HG02981 (cell line): ENCODE results near the gene RALGPS2.
"Not testable (repeated sequence)": the region's sequence is repeated elsewhere in the genome, so short reads cannot be mapped to it uniquely, and the experiment has no call there.

ENCODE experiments used
- ATAC-seq: cut with Tn5 transposase; IDR thresholded peaks from one replicate; pipeline ENCODE4 v1.9.1; 2021; ENCODE audit warnings: mild to moderate bottlenecking, moderate library complexity; ENCODE audit not compliant: unreplicated experiment

RALGPS2 gene

DNA sequence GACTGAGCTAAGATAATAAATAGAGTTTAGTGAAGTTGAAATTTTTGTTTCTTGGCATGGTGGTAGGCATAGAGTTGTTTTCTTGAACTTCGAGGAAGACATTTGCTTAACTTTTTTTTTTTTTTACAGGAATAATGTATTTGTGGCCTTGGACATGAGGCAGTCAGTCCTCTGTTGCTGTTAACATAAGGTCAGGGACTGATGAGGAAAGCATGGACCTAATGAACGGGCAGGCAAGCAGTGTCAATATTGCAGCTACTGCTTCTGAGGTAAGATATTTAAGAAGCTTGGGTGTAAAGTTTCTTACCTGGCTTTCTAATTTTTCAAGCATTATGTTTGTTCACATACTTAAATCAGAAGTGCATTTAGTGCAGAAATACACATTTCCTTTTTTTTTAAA is 51.5 kb downstream of the RALGPS2 start:
- ATAC-seq: no peak

DNA sequence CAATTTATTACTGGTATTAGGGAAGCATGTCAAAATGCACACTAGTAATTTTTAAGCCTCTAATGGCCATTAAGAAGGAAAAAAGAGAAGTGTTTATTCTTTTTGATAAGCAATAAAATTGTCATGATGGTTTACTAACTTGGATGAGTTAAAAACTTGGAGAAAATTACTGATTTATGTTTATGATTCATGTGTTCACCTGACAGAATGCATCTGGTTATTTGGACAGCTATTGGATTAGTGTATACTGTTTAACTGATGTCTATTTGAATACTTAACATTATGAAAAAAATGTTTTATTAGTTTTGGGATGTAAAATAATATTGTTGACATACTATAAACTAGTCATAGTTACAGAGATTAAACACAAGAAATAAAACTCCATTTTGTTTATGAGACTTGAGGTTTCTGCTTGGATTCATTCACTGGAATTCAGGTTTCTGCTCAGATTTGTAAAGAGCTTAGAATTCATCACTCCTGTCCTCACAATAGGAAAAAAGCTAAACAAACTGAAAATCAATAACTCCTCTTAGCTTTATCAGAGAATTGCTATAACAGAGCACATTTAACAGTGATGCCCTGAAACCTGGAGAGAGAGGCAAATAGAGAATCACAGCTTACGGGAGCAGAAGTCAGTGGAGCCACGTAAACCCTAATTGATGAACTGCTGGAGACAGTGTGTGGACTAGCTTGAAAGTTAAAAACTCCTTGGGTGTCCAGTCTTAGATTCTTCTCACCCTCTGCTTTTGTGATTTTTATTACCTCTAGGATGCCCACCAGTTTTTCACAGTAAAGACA is 56.7 kb downstream of the RALGPS2 start:
- no peak for ATAC-seq

GRCh38 chr1:178784131-178784536 is 59.1 kb downstream of the RALGPS2 start:
- no peak for ATAC-seq

DNA sequence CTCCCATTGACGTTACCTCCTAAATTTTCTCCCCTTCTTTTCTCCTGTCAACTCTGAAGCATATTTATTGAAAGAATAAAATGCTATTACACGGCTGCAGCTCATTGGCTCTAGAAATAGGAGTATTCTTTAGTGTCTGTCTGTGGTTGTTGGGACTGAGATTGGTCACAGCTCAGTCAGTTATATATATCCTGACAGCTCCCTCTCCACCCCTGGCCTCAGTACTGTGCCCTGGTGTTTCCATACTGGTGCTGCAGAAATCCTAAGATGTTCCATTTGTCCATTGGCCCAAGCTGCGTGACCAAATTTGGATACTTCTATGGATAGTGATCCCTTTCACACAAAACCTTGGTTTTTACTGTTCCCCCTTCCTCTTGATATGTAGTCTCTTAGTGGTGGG is 67.3 kb downstream of the RALGPS2 start:
- ATAC-seq: no peak

- ATAC-seq: no peak
These were observed 71.0 kb downstream of the RALGPS2 start for GRCh38 chr1:178796013-178796412.

GRCh38 chr1:178797590-178797989 is 72.5 kb downstream of the RALGPS2 start:
- no peak for ATAC-seq

DNA sequence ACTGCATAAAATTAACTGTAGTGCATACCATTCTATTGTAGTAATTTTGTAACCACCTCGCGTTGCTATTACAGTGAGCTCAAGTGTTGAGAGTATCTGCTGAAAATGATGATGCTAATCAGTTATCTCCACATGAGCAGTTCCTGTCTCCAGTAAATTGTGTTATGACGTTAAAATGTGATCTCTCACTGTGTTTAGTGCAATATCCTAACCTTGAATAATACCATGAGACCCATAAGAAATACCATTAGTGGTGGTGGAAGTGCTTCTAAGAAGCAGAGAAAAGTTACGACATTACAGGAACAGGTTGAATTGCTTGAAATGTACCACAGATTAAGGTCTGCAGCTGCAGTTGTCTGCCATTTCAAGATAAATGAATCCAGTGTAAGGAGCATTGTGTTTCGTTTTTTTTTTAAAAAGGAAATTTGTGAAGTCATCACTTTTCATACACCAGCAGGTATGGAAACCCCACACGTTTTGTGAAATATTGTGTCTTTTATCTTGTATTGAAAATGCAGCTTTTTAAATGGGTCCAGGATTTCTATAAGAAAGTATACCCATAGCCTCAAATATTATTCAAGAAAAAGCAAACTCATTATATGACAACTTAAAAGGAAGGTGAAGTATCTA is 73.3 kb downstream of the RALGPS2 start:
- ATAC-seq: no peak

DNA sequence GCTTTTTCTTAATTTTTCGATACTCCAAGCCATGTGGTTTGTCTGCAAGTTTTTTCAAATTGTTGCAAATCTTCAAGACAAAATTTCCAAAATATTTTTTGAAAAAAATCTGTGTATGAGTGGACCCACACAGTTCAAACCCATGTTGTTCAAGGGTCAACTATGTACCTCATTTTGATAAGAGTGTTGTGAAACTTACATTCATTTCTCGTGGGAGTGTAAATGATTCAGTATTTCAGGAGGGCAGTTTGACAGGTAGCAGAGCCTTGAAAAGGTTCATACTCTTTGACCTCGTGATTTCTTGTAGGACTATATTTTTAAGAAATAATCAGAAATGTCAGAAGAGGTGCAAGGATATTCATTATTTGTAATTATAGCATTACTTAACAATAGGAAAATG is 77.8 kb downstream of the RALGPS2 start:
- no peak for ATAC-seq

GRCh38 chr1:178806665-178807300 is 81.7 kb downstream of the RALGPS2 start:
- ATAC-seq: no peak

DNA sequence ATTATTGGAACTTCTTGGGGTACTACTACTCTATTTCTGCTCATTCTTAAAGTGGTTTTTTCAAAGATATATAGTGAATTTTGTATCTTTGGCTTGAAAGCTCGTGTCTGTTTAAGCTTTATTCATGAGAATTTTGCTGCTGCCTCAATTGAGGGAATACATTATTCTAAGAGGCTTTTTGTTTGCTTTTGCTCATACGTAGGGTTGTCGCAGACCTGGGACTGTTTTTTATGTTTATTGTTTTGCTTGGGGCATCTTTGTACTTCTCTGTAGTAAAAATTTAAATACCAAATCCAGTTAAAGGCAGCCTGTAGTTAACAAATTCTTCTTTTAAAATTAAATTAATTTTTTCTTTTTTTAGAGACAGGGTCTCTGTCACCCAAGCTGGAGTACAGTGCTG is 83.5 kb downstream of the RALGPS2 start:
- no peak for ATAC-seq

DNA sequence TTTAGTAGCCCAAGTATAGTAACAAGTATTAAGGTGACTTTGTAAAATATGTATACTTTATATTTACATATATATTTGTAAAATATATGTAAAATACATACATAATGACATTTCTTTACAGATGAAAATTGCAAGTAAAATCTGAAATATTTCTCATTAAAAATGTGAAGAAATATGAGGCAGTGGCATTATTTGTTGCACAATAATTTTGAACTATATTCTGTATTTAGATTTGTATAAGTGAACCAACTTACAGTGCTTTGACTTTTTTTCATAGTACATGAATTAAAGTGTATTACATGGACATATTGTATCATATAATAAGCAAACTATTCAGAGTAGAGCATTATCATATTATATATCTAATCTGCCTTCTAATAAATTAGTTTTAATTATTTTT is 85.5 kb downstream of the RALGPS2 start:
- ATAC-seq: no peak

DNA sequence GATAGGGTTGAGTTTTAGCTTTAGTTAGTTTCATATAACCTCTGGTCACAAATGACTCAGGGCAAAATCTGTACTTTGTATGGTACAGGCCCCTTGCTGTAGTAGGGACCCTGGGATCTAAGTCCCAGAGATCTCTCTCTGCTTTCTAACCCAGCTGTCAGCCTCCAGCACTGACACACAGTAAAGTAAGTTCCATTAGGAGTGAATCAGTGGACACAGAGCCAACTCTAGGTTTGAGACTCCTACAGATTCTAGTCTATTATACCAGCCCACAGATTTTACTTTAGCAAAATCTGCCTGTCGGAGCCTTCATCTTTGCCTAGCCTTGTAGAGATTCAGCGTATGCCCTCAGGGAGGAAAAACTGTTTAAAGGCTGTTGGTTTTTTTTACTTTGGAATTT is 93.4 kb downstream of the RALGPS2 start:
- ATAC-seq: no peak

DNA sequence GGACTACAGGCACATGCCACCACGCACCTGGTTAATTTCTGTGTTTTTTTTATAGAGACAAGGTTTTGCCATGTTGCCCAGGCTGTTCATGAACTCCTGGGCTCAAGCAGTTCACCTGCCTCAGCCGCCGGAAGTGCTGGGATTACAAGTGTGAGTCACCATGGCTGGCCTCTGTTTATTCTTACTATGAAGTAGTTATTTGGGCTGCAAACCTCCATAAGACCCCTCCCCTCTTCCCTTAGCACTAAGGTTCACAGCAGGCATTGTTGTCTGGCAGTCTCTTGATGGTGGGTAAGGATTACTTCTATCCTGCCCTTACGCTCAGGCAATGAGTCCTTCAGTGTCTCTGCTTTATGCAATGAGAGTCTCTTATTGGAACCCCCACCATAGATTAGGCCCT is 94.1 kb downstream of the RALGPS2 start:
- ATAC-seq: no peak

- ATAC-seq: no peak
These were observed 96.3 kb downstream of the RALGPS2 start for GRCh38 chr1:178821134-178821866.

DNA sequence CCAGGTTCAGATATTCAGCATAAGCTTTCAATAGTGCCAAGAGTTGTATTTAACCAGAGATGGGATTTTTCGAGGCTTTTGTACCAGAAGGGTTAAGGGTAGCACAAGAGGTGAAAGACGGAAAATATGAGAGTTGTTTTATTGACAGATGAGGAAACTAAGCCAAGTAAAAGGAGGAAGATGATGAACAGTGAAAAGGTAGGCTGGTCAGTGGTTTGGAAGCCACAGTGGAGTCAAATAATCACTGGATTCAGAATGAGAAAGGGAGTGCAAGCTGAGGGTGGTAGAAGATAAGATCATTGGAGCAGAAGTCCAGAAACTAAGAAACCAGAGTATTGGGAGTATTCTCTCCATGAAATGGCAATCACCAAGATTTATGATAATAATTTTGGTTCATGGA is 100.1 kb downstream of the RALGPS2 start:
- no peak for ATAC-seq

- no peak for ATAC-seq
These were observed 119.4 kb downstream of the RALGPS2 start for GRCh38 chr1:178844436-178844835.

- no peak for ATAC-seq
These were observed 121.3 kb downstream of the RALGPS2 start for GRCh38 chr1:178846306-178846705.

DNA sequence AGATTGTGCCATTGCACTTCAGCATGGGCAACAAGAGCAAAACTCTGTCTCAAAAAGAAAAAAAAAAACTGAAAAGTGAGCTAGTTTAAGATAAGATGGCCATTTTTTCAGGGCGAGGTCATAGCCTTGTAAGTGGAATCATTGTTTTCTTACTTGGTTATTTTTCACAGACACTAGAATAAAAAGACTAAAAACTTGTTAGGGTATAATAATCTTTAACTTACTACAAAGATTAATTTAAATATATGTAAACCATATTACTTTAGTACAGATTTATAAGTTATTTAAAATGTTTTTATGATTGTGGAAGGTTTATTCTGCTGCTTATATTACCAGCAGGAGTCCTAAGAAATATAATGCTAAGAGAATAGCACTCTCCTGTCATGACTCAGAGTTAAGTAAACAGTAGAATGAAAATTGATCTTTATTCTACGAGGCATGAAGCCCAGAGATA is 122.4 kb downstream of the RALGPS2 start:
- ATAC-seq: no peak

GRCh38 chr1:178847919-178848318 is 122.9 kb downstream of the RALGPS2 start:
- ATAC-seq: not testable (repeated sequence)

DNA sequence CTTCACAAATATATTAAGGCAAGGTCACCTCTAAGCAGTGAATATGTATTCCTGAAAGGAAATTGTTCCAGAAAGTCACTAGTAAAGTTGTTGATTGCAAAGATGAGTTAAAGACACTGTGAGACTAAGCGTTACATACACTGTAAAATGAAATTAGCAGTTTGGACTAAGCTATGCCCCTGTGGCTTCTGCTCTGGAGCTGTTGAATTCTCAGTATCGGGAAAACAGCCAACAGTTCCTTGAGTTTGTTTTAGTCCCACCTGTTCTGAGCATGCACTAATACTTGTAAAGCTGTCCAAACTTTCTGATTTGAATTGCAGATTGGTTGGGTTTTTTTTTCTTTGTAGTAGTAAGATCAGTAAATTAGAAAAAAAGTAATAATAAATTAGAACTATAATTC is 124.9 kb downstream of the RALGPS2 start:
- ATAC-seq: no peak

GRCh38 chr1:178857126-178857525 is 132.1 kb downstream of the RALGPS2 start:
- no peak for ATAC-seq
